GM19463 (cell line): ENCODE data around the gene DNAH7.

Experiments used
- ATAC-seq: cut with Tn5 transposase; IDR thresholded peaks from one replicate; pipeline ENCODE4 v1.9.1; 2021; ENCODE audit warnings: mild to moderate bottlenecking, moderate library complexity; ENCODE audit not compliant: unreplicated experiment

Gene DNAH7

DNA sequence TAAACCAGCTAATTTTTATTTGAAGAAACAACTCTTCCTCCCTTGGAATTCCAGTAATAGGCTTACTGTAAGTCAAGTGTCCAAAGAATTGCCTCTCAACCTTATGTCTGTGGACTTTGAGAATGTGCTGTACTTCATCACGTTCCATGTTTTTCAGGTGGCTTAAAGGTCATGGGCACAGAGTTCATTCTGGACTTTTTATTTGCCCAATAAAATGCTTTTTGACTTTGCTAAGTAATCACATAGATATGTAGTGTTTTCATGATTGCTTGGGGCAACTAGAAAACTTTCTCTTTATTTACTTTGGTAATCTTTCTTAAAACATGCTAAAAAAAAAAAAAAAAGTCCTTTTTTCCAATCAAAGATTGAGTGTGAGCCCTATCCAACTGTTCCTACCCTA lies 10.4 kb upstream of the DNAH7 start:
- no peak for ATAC-seq

DNA sequence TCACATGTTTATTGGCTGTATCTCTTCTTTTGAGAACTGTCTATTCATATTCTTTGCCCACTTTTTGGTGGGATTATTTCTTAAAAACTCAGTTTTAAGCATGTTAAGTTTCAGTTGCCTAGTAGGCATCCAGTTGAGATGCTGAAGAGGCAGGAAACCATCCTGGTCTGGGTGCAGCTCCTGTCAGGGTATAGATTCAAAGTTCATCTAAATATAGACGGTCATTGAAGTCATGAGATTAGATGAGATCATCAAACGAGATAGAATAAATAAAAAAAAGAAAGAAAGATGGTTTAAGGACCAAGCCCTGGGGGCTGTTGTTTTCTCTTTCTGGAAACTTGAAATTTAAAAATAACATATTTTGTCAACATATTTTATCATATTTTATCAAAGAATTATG lies 9.2 kb upstream of the DNAH7 start:
- no peak for ATAC-seq

DNA sequence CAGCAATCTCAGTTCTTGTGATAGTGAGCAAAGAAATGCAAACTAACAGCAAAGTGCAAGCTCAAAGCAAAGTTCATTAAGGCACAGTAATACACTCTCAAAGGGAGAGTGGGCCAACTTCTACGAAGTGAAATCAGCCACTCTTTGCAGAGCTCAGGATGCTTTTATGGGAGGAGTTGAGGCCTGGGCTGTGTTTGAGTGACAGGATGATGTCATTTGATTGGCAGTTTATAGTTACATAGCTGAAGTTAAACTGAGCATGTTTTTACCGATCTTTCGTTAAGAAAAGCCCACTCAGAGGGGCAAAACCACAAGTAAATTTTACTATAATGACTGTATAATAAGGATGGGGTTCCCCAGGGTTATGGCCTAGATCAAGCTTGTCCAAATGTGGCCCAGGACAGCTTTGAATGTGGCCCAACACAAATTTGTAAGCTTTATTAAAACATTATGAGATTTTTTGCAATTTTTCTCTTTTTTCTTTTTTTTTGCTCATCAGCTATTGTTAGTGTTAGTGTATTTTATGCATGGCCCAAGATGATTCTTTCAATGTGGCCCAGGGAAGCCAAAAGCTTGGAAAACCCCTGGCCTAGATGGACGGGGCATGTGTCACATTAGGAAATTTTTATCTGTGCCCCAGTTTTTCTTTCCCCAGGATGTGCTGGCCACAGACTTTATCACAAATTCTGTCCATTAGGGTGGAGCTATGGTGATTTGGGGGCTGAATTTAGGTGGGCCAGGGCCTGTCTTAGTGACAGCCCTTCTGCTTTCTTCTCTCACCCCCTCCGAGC lies 8.3 kb upstream of the DNAH7 start:
- ATAC-seq = no peak

DNA sequence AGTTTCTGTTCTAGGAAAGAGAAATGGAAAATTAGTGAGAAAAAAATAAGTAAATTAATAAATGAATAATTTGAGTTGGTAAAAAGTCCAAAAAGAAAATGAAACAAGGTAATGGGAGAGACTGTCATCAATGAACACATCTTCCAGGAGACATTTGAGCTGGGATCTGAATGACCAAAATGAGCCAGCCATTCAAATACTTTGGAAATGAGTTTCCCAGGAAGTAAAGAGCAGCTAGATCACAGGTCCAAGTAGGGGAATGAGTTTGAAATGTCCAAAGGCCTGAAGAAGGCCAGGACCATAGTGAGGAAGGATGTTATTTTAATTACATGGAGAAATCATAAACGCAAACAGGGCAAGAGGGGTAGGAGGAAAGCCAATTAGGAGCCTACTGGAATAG lies 6.6 kb upstream of the DNAH7 start:
- ATAC-seq = no peak

DNA sequence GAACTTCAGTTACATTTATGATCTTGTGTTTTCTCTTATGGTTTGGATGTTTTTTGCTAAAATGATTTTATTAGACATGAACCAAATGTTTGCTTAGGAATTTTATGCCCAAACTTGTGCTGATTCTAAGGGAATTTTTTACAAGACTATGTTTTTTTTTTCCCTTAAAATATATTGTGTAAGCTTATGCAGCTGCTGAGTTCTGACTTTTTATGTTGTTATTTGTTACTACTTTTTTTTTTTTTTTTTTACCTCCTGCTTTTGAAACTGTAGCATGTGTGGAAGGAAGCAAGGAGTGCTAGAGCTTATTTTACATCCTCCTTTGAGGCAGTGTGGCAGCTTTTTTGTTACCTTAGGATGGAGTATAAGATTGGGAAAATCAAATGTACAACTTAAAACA lies 6.0 kb upstream of the DNAH7 start:
- no peak for ATAC-seq

DNA sequence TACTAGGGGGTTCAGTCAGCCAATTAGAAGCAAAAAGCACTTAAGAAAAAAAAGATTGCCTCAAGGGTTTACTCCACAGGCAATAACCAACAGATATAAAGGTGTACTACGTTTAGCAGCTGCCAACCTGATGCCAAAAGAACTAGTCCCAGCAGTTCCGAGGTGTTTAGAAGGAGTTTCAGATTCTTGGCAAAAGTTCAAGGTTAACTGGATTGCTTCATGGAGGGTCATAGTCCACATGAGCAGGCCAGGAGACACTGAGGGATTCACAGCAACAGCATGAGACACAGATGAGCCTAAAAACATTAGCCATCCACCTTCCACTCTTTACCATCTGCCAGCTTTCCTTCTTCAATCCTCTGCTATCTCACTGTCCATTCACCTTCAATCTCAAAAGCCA lies 4.9 kb upstream of the DNAH7 start:
- ATAC-seq = no peak

DNA sequence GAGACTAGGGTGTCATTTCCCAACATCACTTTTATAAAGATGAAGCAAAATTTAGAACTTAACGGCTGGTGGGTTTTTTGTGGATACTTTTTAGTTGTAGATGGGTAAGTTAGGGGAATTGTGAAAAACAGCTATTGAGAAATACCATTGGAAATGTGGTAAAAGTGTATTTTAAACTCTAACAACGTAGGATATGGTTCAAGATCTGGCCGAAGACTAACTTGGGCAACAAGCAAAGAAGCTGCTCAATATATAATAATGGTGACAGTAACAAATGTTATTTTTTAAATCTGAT lies 1.6 kb downstream of the DNAH7 start:
- ATAC-seq = no peak

DNA sequence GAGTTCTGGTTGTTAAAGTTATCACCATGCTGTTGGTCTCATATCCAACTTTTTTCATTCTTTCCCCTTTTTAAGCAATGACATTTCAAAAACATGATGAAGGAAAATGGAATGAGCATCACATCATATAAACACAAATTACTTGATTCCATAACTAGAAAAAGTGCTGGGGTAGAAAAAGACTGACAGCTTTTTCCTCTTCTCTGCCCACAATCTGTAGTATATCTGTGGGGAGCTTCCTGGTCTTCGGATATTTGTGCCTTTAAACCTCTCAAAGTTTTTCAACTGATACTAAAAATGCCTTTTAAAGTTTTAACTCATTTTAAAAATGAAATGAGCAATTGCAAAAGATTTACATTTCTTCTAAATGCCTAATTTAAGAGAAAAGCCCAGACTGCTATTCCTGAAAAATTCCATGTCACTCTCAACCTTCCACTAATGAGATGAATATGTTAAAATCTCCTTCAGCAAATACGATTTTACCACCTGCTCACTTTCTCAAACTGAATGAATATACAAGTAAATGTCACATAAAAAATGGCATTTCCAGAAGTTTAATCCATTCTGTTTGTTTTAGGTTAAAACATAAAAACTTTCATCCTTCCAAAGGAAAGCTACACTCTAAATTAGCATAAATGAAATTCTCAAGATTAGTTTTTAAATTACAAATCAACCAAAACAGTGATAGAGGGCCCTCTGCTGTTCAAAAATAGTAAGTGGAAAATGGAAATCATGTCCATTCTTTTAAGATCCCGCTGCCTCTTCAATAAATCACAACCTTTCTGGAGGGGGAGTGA lies 2.1 kb downstream of the DNAH7 start:
- no peak for ATAC-seq

DNA sequence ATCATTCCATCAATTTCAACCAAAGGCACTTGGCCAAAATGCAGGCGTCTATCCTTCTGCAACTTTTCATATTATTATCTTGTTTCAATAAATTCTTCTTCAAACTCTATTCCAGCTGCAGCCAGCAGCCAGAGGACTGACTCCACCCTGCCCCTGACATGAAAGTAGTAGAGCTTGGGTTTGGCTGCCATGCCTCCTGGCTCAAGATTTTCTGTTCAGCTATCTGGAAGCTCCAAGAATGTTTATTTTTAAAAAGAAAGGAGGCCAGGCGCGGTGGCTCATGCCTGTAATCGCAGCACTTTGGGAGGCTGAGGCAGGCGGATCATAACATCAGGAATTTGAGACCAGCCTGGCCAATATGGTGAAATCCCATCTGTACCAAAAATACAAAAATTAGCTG lies 4.9 kb downstream of the DNAH7 start:
- no peak for ATAC-seq

DNA sequence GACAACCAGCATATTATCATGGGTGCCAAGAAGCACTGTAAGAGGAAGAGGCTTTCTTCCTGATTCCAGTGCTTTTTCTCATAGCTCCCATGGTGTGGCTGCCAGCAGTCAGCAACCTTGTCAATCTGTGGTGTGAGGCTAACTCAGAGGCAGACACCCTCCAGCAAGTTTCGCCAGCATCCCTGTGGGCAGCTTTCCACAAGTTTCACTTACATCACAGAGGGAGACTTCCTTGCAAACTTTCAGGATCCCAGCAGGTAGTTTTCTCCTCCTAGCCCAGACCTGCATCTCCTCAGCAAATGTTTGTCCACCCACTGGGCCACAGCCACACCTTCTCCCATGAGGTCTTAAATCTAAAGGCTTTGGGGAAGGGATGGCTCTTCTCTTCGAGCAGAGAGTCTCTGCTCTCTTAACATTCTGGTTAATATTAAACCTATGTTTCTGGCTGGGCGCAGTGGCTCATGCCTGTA lies 9.1 kb downstream of the DNAH7 start:
- no peak for ATAC-seq

DNA sequence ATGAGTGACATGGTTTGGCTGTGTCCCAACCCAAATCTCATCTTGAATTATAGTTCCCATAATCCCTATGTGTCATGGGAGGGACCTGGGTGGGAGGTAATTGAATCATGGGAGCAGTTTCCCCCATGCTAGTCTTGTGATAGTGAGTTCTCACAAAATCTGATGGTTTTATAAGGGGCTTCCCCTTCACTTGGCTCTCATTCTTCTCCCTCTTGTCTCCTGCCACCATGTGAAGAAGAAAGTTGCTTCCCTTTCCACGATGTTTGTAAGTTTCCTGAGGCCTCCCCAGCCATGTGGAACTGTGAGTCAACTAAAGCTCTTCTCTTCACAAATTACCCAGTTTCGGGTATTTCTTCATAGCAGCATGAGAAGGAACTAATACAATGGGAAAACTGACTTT lies 14.0 kb downstream of the DNAH7 start:
- ATAC-seq = no peak

DNA sequence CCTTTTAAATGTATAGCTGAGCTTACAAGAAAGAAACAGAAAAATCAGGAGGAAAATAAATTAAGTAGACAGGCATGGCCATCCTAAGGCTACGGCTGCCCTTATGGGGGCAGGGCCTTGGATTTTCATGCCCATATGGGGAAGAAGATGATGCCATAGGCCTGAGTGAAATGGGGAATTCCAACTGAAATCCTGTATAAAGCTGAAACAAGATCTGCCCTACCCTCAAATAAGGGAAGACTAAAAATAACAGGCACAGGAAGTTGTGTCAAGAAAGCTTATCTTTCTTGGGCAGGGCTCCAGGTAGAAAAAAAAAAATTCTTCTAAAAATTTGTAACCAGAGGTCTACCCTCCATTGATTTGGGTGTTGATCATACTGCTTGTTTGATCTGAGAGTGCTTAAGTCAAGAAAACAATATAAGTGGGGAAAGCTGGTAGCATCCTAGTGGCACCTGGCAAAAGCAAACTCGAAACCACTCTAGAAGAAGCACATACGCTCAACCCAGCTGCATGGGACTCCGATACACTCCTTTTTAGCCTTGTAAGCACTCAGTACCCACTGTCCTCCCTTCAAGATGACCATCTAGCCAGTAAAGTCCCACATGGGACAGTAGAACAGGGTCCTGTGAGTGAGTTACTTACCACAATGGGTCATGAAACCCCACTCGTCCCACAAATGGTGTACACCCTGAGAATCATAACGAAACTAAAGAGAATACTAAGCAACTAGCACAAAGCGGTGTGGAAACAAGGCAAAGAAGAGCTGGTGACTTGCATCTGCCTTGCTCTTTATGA lies 22.3 kb downstream of the DNAH7 start:
- peak; percentile 67 for ATAC-seq

DNA sequence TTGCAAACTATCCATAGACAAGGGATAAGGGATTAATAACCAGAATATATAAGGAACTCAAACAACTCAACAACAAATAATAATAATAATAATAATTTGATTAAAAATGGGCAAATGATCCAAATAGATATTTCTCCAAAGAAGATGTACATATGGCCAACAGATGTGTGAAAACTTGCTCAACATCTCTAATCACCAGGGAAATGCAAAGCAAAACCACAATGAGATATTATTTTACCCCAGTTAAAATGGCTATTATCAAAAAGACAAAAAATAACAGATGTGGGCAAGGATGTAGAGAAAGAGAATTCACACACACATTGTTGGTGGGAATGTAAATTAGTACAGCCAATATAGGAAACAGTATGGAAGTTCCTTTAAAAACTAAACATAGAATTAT lies 26.9 kb downstream of the DNAH7 start:
- ATAC-seq = no peak

DNA sequence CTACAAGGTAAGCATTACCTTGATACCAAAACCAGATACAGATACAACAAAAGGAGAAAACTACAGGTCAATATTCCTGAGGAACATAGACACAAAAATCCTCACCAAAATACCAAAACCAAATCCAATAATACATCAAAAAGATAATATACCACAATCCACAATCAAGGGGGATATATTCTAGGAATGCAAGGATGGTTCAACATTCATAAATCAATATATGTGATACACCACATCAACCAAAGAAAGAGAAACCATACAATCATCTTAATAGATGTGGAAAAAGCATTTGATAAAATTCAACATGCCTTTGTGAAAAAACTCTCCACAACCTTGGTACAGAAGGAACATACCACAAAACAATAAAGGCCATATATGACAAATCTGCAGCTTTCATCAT lies 28.4 kb downstream of the DNAH7 start:
- no peak for ATAC-seq

DNA sequence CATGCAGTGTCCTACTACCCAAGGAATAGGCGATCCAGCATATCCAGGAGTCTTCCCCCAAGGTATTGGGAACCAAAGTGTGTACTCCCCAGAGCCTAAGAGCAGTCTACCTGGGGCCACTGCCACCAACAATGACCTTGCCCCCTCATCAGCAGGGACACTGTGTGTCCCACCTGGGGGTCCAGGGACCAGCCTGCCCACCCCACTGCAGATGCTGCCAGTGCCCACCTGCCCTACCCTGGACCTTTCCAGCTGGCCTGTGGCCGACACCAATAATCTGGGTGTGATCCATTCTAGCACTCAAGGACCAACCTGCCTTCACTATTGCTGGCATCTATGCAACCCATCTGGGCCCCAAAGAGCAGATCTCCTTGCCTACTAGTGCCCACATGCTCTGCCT lies 32.2 kb downstream of the DNAH7 start:
- no peak for ATAC-seq

DNA sequence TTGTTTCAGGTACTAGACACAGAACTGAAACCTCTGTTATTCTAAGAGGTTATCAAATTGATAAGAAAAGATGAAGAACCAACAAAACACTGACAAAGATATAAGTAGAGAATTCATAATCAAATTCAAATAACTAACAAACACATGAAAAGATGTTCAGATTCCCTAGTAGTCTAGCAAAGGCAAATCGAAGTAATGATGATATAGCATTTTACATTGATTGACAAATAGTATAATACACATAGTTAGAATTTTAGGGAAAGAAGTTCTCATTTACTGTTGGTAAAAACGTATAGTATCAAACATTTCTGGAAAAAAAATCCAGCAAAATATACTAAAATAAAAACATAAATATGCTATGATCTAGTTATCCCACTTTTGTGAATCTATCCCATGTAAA lies 50.6 kb downstream of the DNAH7 start:
- no peak for ATAC-seq

DNA sequence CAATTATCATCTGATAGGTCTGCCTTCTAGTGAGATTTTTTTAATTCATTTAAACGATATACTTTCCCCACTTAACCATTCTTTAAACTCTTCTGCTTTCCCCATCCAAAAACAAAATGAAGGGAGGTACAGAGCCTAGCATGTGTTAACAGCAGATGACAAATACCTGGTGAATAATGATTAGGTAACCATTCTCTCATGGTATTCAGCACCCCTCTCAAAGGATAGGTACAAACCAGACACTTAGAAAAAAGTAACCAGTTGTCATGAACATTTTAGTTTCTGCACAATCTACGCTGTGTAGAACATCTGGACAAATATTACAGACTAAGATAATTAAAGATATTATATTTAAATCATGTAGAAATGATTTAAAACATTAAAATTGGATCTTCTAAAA lies 56.3 kb downstream of the DNAH7 start:
- ATAC-seq = no peak

DNA sequence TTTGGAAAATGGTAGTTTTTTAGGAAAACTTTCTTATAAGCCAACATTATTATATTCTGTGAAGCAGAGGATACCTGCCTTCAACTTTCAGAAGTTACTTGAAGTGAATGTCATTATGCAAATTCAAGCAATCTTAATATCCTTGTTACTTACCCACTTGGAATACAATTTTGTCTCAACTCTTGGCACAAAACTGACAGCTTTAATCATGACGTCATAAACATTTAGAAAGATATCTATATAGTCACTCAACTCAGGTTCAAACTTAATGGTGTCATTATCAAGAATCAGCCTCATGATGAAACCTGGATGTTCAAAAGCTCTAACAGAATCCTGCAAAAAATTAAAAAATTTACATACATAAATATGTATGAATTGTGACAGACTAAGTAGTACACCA lies 68.1 kb downstream of the DNAH7 start:
- no peak for ATAC-seq

DNA sequence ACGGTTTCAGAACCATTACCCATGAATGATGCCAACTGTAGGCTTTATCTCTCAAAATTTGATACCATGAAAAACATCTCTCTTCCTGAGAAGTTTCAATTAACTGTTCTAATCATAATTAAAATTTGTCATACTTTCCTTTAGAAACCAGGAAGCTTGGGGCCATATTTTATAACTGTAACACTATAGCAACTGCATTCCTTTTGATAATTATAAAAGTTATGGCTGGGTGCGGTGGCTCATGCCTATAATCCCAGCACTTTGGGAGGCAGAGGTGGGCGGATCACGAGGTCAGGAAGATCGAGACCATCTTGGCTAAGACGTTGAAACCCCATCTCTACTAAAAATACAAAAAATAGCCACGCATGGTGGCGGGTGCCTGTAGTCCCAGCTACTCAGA lies 70.6 kb downstream of the DNAH7 start:
- ATAC-seq = no peak

DNA sequence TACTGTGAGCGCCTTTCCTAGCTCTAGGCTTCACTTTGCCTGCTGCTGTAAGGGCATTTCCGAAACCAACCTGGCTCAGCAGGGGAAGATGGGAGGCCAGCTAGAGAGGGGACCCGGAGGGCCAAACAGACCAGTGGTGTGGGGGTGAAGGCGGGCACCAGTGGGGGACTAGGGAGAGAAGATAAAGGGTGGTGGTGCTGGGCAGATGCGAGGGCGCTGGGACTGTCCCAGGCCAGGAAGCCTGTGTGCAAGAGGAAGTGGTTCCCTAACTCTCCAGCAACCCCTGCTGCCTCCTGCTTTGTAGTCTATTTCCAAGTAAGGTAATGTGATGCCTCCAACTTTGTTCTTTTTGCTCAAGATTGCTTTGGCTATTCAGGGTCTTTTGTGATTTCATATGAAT lies 73.1 kb downstream of the DNAH7 start:
- no peak for ATAC-seq

DNA sequence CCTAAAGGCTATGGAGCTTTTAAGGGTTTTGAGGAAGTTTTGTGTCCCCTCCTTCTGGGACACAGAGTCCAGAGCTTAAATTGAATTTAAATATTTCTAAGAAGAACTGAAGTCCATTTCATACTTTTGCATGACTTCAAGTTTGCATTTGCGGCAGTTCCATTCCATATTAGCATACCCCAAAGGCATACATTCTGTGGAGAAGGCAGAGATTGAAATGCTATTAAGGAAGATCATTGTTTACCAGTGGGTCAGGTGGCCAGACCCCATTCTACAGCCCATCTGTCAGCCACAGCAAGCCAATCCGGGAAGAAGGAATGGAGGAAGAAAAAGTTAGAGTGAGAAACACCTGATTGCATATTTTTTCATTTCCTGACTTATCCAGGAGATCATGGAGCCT lies 75.0 kb downstream of the DNAH7 start:
- no peak for ATAC-seq

DNA sequence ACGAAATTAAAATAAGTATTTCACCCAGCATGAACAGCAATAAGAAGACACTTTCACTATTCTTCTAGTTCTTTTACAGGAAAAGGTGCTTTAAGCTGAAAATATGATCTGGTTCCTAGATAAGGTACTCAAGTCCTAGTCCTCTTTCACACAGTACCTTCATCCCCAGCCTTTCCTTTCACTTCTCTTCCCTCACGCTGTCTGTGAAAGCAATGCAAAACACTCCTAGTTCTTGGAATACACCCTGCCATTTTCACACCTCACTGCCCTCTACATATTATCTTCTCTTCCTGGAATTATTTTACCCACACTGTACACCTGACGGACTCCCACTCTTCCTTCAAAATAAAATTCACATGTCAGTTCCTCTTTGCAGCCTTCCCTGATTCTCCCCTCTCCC lies 82.9 kb downstream of the DNAH7 start:
- no peak for ATAC-seq
